RWPE2 (cell line): ENCODE data around the gene ZNF467.

Experiments
- ATAC-seq: fragments of 200-7000 bp; cut with Tn5 transposase; 3 replicates; pipeline ENCODE4 v1.9.1; 2021; ENCODE audit warnings: low read depth
- DNase-seq: peaks from one replicate; pipeline ENCODE4 v3.0.0-alpha.2; 2020; ENCODE audit warnings: low spot score
- H3K27ac ChIP-seq: fragments of 450-650 bp; 2 replicates; pipeline ENCODE4 v1.5.1; 2017; ENCODE audit warnings: mild to moderate bottlenecking; ENCODE audit not compliant: poor library complexity, severe bottlenecking
- H3K27me3 ChIP-seq: fragments of 250-450 bp; sonication (Bioruptor Pico); 2 replicates; pipeline ENCODE4 v1.5.1; 2021; ENCODE audit warnings: mild to moderate bottlenecking, moderate library complexity; ENCODE audit not compliant: insufficient read depth, poor library complexity, severe bottlenecking
- H3K36me3 ChIP-seq: fragments of 250-450 bp; sonication (Bioruptor Pico); 2 replicates; pipeline ENCODE4 v1.5.1; 2020; ENCODE audit warnings: low read depth, mild to moderate bottlenecking, moderate library complexity
- H3K4me1 ChIP-seq: fragments of 250-450 bp; sonication (Bioruptor Pico); 2 replicates; pipeline ENCODE4 v1.5.1; 2021; ENCODE audit warnings: mild to moderate bottlenecking, moderate library complexity; ENCODE audit not compliant: insufficient read depth, poor library complexity, severe bottlenecking
- H3K4me3 ChIP-seq: fragments of 250-450 bp; sonication (Bioruptor Pico); 2 replicates; pipeline ENCODE4 v1.5.1; 2021; ENCODE audit warnings: mild to moderate bottlenecking, moderate library complexity; ENCODE audit not compliant: severe bottlenecking
- H3K9me3 ChIP-seq: fragments of 250-450 bp; sonication (Bioruptor Pico); 2 replicates; pipeline ENCODE4 v1.5.1; 2021; ENCODE audit warnings: mild to moderate bottlenecking, moderate library complexity; ENCODE audit not compliant: severe bottlenecking
- CTCF ChIP-seq: fragments of 450-650 bp; IDR thresholded peaks from one replicate; pipeline ENCODE4 v1.5.1; 2017; ENCODE audit warnings: mild to moderate bottlenecking, moderate library complexity; ENCODE audit not compliant: poor library complexity, severe bottlenecking

The ZNF467 gene

DNA sequence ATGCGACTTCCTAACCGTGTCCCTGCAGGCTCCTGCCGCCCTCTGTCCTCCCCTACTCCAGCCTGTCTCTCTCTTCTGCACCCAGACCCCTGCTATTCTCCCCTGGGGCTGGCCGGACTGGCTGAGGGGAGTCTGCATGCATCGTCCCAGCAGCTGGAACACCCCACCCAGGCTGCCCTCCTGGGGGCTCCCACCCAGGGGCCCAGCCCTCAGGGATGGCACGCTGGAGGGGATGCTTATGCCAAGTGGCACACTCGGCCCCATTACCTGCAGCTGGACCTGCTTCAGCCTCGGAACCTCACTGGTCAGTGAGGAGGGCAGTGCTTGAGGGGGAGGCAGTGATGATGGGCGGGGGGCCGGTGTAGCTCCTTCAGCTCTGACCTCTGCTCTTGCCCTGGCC, 21.7 kb upstream of the ZNF467 start:
- ATAC-seq (no peak), DNase-seq (no peak)
- H3K4me3 ChIP-seq, result no peak overlapping the region
- H3K36me3 ChIP-seq, result no peaks in the 10 kb centered on the region
- H3K9me3 ChIP-seq, result no peaks in the 10 kb centered on the region
- H3K27ac ChIP-seq, result no peak overlapping the region
- H3K27me3 ChIP-seq, result peaks cover 4% of the 10 kb centered on the region
- no peaks in the 10 kb centered on the region for H3K4me1 ChIP-seq
- TF ChIP-seq CTCF, result no peak

- Histone ChIP-seq H3K4me3 (no peak overlapping the region), H3K4me1 (no peaks in the 10 kb centered on the region), H3K27me3 (peaks cover 8% of the 10 kb centered on the region), H3K9me3 (no peaks in the 10 kb centered on the region), H3K27ac (no peak overlapping the region), H3K36me3 (no peaks in the 10 kb centered on the region)
- ATAC-seq (no peak), DNase-seq (no peak)
- TF ChIP-seq CTCF, result no peak
Measured at GRCh38 chr7:149794661-149795060, 21.3 kb upstream of the ZNF467 start.

- Histone ChIP-seq H3K4me3 (no peak overlapping the region), H3K4me1 (no peaks in the 10 kb centered on the region), H3K9me3 (no peaks in the 10 kb centered on the region), H3K36me3 (no peaks in the 10 kb centered on the region), H3K27me3 (peaks cover 20% of the 10 kb centered on the region), H3K27ac (no peak overlapping the region)
- no peak for TF ChIP-seq CTCF
- ATAC-seq (no peak), DNase-seq (no peak)
Measured at GRCh38 chr7:149793261-149793660, 19.9 kb upstream of the ZNF467 start.

GRCh38 chr7:149792220-149792595, 18.8 kb upstream of the ZNF467 start:
- Histone ChIP-seq H3K9me3 (no peaks in the 10 kb centered on the region), H3K36me3 (no peaks in the 10 kb centered on the region), H3K27me3 (peaks cover 20% of the 10 kb centered on the region), H3K4me3 (no peak overlapping the region), H3K27ac (no peak overlapping the region), H3K4me1 (no peaks in the 10 kb centered on the region)
- no peak for DNase-seq
- ATAC-seq, result no peak
- TF ChIP-seq CTCF, result no peak

DNA sequence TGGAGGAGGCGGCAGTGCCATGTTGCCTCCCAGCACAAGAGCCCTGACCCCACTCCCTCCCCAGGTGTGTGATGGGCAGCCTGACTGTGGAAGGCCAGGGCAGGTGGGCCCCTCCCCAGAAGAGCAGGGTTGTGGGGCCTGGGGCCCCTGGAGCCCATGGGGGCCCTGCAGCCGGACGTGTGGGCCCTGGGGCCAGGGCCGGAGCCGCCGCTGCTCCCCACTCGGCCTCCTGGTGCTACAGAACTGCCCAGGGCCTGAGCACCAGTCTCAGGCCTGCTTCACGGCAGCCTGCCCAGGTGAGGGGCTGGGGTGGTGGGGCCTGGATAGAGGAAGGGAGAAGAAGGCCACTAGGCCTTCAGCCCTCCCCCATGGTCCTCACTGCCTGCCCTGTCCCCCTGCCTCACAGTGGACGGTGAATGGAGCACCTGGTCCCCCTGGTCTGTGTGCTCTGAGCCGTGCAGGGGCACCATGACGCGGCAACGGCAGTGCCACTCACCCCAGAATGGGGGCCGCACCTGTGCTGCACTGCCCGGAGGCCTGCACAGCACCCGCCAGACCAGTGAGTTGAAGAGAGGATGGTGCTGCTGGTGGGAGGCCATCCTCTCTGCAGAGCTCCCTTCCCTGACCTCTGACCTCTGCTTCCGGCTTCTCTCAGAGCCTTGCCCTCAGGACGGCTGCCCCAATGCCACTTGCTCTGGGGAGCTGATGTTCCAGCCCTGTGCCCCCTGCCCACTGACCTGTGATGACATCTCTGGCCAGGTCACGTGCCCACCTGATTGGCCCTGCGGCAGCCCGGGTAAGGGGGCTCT, 18.2 kb upstream of the ZNF467 start:
- TF ChIP-seq CTCF, result no peak
- ATAC-seq (no peak), DNase-seq (no peak)
- H3K27ac ChIP-seq, result no peak overlapping the region
- no peaks in the 10 kb centered on the region for H3K4me1 ChIP-seq
- peaks cover 20% of the 10 kb centered on the region for H3K27me3 ChIP-seq
- no peak overlapping the region for H3K4me3 ChIP-seq
- no peaks in the 10 kb centered on the region for H3K9me3 ChIP-seq
- H3K36me3 ChIP-seq, result no peaks in the 10 kb centered on the region
